Spinal cord (tissue), 10 donors: Measurements from ENCODE around the gene TMC6. TPM values are rescaled to one million over a fixed set of nuclear protein-coding genes. Genes with fewer than 3 reads are reported as not detected.
"Not testable (repeated sequence)": the region's sequence is repeated elsewhere in the genome, so short reads cannot be mapped to it uniquely, and the experiment has no call there.

Experiments
- DNase-seq, 6 donors: peaks; one replicate each; pipeline versions ENCODE4 v3.0.0 to v3.0.0-alpha.2; 2013 to 2015; ENCODE audit warnings: low spot score in 6 of 6, low read depth in 4 of 6
- H3K27ac ChIP-seq: one replicate; pipeline ENCODE4 v1.5.1; 2013; ENCODE audit warnings: low read depth, low read length, control low read depth
- H3K27me3 ChIP-seq: one replicate; pipeline ENCODE4 v1.6.1; 2013; ENCODE audit warnings: low read length; ENCODE audit not compliant: control insufficient read depth, insufficient read depth
- H3K36me3 ChIP-seq: one replicate; pipeline ENCODE4 v1.6.1; 2013; ENCODE audit warnings: low read length; ENCODE audit not compliant: control insufficient read depth, insufficient read depth
- H3K4me1 ChIP-seq: one replicate; pipeline ENCODE4 v1.6.1; 2013; ENCODE audit warnings: low read length; ENCODE audit not compliant: control insufficient read depth, insufficient read depth
- H3K4me3 ChIP-seq: one replicate; pipeline ENCODE4 v1.5.1; 2013; ENCODE audit warnings: low read depth, low read length, control low read depth
- H3K9me3 ChIP-seq: one replicate; pipeline ENCODE4 v1.6.1; 2013; ENCODE audit warnings: low read length; ENCODE audit not compliant: control insufficient read depth, insufficient read depth
- WGBS: methylation state at CpG from one replicate; pipeline ENCODE4 v1.1.5; 2013; ENCODE audit warnings: missing lambda C conversion rate; ENCODE audit not compliant: insufficient coverage; 5-methylcytosine and 5-hydroxymethylcytosine counted together
- polyA plus RNA-seq, 2 donors: library from polyadenylated mRNA; unstranded; fragments of 120-200 nt; gene quantifications; one replicate each; pipeline ENCODE4 v1.2.1, GENCODE V29; 2013; ENCODE audit not compliant: insufficient read length in 2 of 2
- small RNA-seq: library from RNA; depleted of rRNA; stranded (forward); fragments of <200 nt; gene quantifications from one replicate; pipeline ENCODE3, GENCODE V24; 2014; ENCODE audit warnings: low replicate concordance
- total RNA-seq, 2 donors: library from RNA; depleted of rRNA in 1 of 2; stranded (reverse); fragments of 120-200 nt in 1 of 2; fragments of >200 nt in 1 of 2; gene quantifications; one replicate each; pipeline versions ENCODE4 v1.2.3 to v1.2.4, GENCODE V29; 2013 to 2014
- donor health status: healthy.

The TMC6 gene
- total and polyA plus RNA-seq, 4 donors = 15.2 to 33.4 (median 24.8) TPM

DNA sequence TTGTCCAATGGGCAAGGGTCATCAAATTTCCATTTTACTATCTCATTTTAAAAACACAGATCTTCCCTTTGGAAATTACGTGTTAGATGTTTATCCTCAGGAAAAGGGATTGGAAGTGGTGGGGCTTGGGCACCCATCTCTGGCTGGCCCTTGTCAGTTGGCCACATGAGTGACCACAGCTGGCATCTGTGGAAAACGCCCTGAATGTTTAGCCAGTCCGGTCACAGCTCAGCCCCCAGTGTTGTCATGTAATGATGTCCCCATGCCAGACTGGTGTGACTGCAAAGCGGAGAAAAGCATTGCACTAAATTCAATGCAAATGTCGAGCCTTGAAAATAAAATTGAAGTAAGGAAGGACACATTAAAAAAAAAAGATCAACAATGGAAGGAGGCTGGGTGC lies 53.0 kb downstream of the TMC6 start:
- no peak overlapping the region for H3K27ac ChIP-seq
- DNase-seq = no peak
- H3K4me3 ChIP-seq = no peak overlapping the region
- 85% methylated on average over 5 of the region's 5 CpGs for WGBS
- no peaks in the 10 kb centered on the region for H3K4me1 ChIP-seq
- no peaks in the 10 kb centered on the region for H3K27me3 ChIP-seq
- H3K36me3 ChIP-seq = peaks cover 69% of the 10 kb centered on the region
- H3K9me3 ChIP-seq = no peaks in the 10 kb centered on the region

DNA sequence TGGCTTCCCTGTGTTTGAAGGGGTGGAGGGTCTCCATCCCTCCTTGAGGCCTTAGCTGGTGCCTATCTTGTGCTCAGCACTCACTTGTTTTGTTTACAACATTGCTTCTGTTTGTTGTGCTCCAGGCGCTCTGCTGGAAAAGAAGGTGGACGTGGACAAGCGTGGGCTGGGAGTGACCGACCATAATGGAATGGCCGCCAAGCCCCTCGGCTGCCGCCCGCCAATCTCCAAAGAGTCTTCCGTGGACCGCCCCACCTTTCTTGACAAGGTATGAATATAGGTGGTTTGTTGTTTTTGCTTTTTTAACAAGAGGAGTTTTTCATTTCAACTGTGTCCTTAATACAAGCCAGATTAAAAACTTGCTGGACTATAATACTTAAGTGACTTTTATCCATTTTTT lies 53.5 kb downstream of the TMC6 start:
- Histone ChIP-seq H3K36me3 (peaks cover 70% of the 10 kb centered on the region), H3K4me3 (no peak overlapping the region), H3K27me3 (no peaks in the 10 kb centered on the region), H3K9me3 (no peaks in the 10 kb centered on the region), H3K4me1 (no peaks in the 10 kb centered on the region), H3K27ac (no peak overlapping the region)
- no peak for DNase-seq
- 89% methylated on average over 5 of the region's 10 CpGs for WGBS

GRCh38 chr17:78072961-78073360 lies 55.6 kb downstream of the TMC6 start:
- Histone ChIP-seq H3K4me1 (no peaks in the 10 kb centered on the region), H3K4me3 (no peak overlapping the region), H3K27ac (no peak overlapping the region), H3K36me3 (peaks cover 60% of the 10 kb centered on the region), H3K27me3 (no peaks in the 10 kb centered on the region), H3K9me3 (no peaks in the 10 kb centered on the region)
- WGBS = 100% methylated on average over 2 of the region's 3 CpGs
- DNase-seq = no peak

DNA sequence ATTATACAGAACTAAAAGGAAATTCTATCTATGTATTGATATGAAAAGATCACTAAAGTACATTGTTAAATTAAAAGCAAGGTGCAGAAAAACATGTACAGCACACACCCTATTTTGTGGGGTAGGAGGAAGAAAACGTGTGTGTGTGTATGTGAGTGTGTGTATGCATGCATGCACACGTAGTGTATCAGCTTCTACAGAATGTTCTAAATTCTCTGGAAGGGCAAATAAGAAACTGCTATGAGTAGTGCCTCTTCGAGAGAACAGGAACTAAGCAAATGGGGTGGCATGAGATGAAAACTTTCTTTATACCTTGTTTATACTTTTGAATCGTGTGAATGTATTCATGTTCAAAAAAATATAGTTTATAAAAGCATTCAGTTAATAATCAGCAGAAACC lies 58.9 kb downstream of the TMC6 start:
- Histone ChIP-seq H3K27me3 (no peaks in the 10 kb centered on the region), H3K4me3 (no peak overlapping the region), H3K36me3 (peaks cover 56% of the 10 kb centered on the region), H3K9me3 (no peaks in the 10 kb centered on the region), H3K27ac (no peak overlapping the region), H3K4me1 (no peaks in the 10 kb centered on the region)
- no CpG with 5 or more reads among the region's 4 CpGs for WGBS
- DNase-seq = no peak

- H3K9me3 ChIP-seq, H3K27ac ChIP-seq, H3K27me3 ChIP-seq, DNase-seq, H3K4me3 ChIP-seq, H3K4me1 ChIP-seq: not testable (repeated sequence)
- H3K36me3 ChIP-seq = peaks cover 36% of the 10 kb centered on the region
- WGBS = 83% methylated on average over 1 of the region's 4 CpGs
Observed at GRCh38 chr17:78066976-78067375, 61.6 kb downstream of the TMC6 start.

DNA sequence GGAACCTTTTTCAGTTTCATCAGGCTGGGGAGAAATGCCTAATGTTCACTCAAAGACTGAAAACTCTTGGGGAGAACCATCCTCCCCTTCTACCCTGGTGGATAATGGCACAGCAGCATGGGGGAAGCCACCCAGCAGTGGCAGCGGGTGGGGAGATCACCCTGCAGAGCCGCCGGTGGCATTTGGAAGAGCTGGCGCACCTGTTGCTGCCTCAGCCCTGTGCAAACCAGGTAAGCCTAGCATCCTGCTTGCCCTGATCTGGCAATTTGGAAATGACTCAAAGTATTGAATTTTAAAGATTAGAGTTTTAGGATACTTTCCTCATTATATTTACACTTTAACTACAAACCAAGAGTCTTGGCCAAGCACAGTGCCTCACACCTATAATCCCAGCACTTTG lies 63.8 kb downstream of the TMC6 start:
- Histone ChIP-seq H3K4me1 (no peaks in the 10 kb centered on the region), H3K9me3 (no peaks in the 10 kb centered on the region), H3K27me3 (no peaks in the 10 kb centered on the region), H3K27ac (no peak overlapping the region), H3K36me3 (peaks cover 27% of the 10 kb centered on the region), H3K4me3 (no peak overlapping the region)
- no peak for DNase-seq
- 96% methylated on average over 4 of the region's 4 CpGs for WGBS

DNA sequence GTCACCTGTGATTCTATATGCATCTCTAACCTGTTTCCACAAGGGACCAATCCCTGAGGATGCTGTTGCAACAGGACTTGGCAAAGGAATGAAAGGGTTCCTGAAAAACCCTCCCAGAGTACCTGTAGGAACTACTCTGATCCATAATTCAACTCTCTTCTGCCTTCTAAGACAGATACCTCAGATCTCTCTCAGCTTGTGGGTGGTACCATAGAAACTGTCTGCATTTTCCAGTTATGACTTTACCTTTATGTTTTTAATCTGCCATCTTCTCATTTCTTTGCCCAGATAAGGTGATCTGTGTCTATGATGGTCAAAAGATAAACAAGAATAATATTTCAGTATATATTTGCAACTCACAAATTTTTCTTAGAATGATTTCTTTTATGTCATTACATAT lies 65.1 kb downstream of the TMC6 start:
- H3K9me3 ChIP-seq = no peaks in the 10 kb centered on the region
- H3K36me3 ChIP-seq = peaks cover 21% of the 10 kb centered on the region
- H3K4me3 ChIP-seq = no peak overlapping the region
- H3K4me1 ChIP-seq = no peaks in the 10 kb centered on the region
- H3K27ac ChIP-seq = no peak overlapping the region
- DNase-seq = no peak
- H3K27me3 ChIP-seq = no peaks in the 10 kb centered on the region

DNA sequence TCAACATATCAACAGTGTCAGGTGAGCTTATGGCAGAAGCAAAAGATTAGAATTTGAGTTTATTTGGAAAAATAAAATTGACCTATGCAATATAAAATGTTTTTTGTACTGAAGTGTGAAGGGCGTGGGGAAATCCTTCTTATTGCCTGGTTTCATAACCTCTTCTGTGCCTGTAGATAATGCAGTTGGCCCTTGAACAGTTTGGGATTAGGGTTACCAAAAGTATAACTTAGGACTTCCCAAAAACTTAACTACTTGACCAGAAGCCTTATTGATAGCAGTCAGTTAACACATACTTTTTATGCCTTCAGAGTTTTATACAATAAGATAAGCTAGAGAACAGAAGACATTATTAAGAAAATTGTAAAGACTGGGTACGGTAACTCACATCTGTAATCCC lies 66.0 kb downstream of the TMC6 start:
- H3K36me3 ChIP-seq = peaks cover 15% of the 10 kb centered on the region
- H3K4me1 ChIP-seq = peaks cover under 1% of the 10 kb centered on the region
- H3K27me3 ChIP-seq = no peaks in the 10 kb centered on the region
- no peaks in the 10 kb centered on the region for H3K9me3 ChIP-seq
- no peak overlapping the region for H3K4me3 ChIP-seq
- WGBS = 67% methylated on average over 1 of the region's 2 CpGs
- DNase-seq = no peak
- no peak overlapping the region for H3K27ac ChIP-seq

Small RNA genes within 50 kb of the gene (small RNA-seq; reads per million reads assigned to genes)
- not detected for gene RNU6-625P

Other genes with a start within 250 kb of the TMC6 start
- gene TNRC6C, start 170.1 kb downstream of the TMC6 start, total RNA-seq = 10 to 100 TPM; 21.5 to 22.3 TPM
- 10 to 100 TPM; 30.3 to 31.8 TPM for gene TNRC6C, start 170.1 kb downstream of the TMC6 start, polyA plus RNA-seq
- 1 to 10 TPM; 2.0 to 2.2 TPM for gene TMC8, start 2.0 kb upstream of the TMC6 start, total RNA-seq
- gene TMC8, start 2.0 kb upstream of the TMC6 start, polyA plus RNA-seq = 1 to 10 TPM; 5.6 to 6.0 TPM
- 1 to 10 TPM; 1.5 to 1.8 TPM for gene C17orf99, start 17.6 kb upstream of the TMC6 start, total RNA-seq
- gene C17orf99, start 17.6 kb upstream of the TMC6 start, polyA plus RNA-seq = under 1 TPM; 0.51 to 0.54 TPM
- gene SYNGR2, start 39.8 kb upstream of the TMC6 start, total RNA-seq = 10 to 100 TPM; 16.7 to 21.9 TPM
- 10 to 100 TPM; 22.0 to 33.6 TPM for gene SYNGR2, start 39.8 kb upstream of the TMC6 start, polyA plus RNA-seq
- gene TK1, start 58.3 kb upstream of the TMC6 start, total RNA-seq = 10 to 100 TPM; 11.0 to 13.7 TPM
- 10 to 100 TPM; 11.8 to 13.8 TPM for gene TK1, start 58.3 kb upstream of the TMC6 start, polyA plus RNA-seq
- gene AFMID, start 58.6 kb upstream of the TMC6 start, total RNA-seq = 10 to 100 TPM; 29.8 to 33.3 TPM
- gene AFMID, start 58.6 kb upstream of the TMC6 start, polyA plus RNA-seq = 10 to 100 TPM; 19.9 to 29.3 TPM
- gene BIRC5, start 85.5 kb upstream of the TMC6 start, total RNA-seq = 10 to 100 TPM; 13.2 to 18.9 TPM
- 10 to 100 TPM; 18.4 to 23.0 TPM for gene BIRC5, start 85.5 kb upstream of the TMC6 start, polyA plus RNA-seq
- 1 to 10 TPM; 1.2 to 2.3 TPM for gene TMEM235, start 102.9 kb upstream of the TMC6 start, total RNA-seq
- 1 to 10 TPM; 1.7 to 2.0 TPM for gene TMEM235, start 102.9 kb upstream of the TMC6 start, polyA plus RNA-seq
- 10 to 100 TPM; 14.2 to 70.3 TPM for gene SOCS3, start 231.3 kb upstream of the TMC6 start, total RNA-seq
- 1 to 10 TPM; 5.6 to 9.5 TPM for gene SOCS3, start 231.3 kb upstream of the TMC6 start, polyA plus RNA-seq
- 10 to 100 TPM; 33.4 to 38.7 TPM for gene PGS1, start 249.9 kb upstream of the TMC6 start, total RNA-seq
- 10 to 100 TPM; 42.6 to 51.1 TPM for gene PGS1, start 249.9 kb upstream of the TMC6 start, polyA plus RNA-seq